GM21528 (cell line): ENCODE measurements around the gene AGBL3.

Experiments used
- ATAC-seq: cut with Tn5 transposase; IDR thresholded peaks from one replicate; pipeline ENCODE4 v1.9.1; 2021; ENCODE audit warnings: mild to moderate bottlenecking, moderate library complexity; ENCODE audit not compliant: unreplicated experiment, low FRiP score

Gene AGBL3

GRCh38 chr7:134986363-134987251 lies at the start of gene AGBL3:
Gene AGBL3 (plus strand): TSS chr7:134986508. CDS start chr7:134987934, 1,426 bp downstream.
- ATAC-seq: peak; percentile 94

- ATAC-seq: no peak
Observed at GRCh38 chr7:134936893-134937510, 49.3 kb upstream of the AGBL3 start.

- ATAC-seq: no peak
Observed at GRCh38 chr7:134938141-134938540, 48.2 kb upstream of the AGBL3 start.

- no peak for ATAC-seq
Observed at GRCh38 chr7:134939136-134939535, 47.2 kb upstream of the AGBL3 start.

- no peak for ATAC-seq
Observed at GRCh38 chr7:134940729-134941128, 45.6 kb upstream of the AGBL3 start.

GRCh38 chr7:134941185-134941900 lies 45.0 kb upstream of the AGBL3 start:
- no peak for ATAC-seq

GRCh38 chr7:134941952-134942351 lies 44.4 kb upstream of the AGBL3 start:
- no peak for ATAC-seq

GRCh38 chr7:134942690-134943466 lies 43.4 kb upstream of the AGBL3 start:
- no peak for ATAC-seq

GRCh38 chr7:134943785-134944400 lies 42.4 kb upstream of the AGBL3 start:
- peak; percentile 78 for ATAC-seq

- ATAC-seq: no peak
Observed at GRCh38 chr7:134945691-134946090, 40.6 kb upstream of the AGBL3 start.

GRCh38 chr7:134946260-134946659 lies 40.0 kb upstream of the AGBL3 start:
- ATAC-seq: no peak

GRCh38 chr7:134947329-134947728 lies 39.0 kb upstream of the AGBL3 start:
- no peak for ATAC-seq

GRCh38 chr7:134947831-134948230 lies 38.5 kb upstream of the AGBL3 start:
- ATAC-seq: no peak

- ATAC-seq: no peak
Observed at GRCh38 chr7:134948246-134948645, 38.1 kb upstream of the AGBL3 start.

GRCh38 chr7:134948736-134949135 lies 37.6 kb upstream of the AGBL3 start:
- no peak for ATAC-seq

GRCh38 chr7:134949171-134949570 lies 37.1 kb upstream of the AGBL3 start:
- ATAC-seq: no peak

- ATAC-seq: no peak
Observed at GRCh38 chr7:134954197-134955082, 31.9 kb upstream of the AGBL3 start.

- ATAC-seq: no peak
Observed at GRCh38 chr7:134957005-134957404, 29.3 kb upstream of the AGBL3 start.

- no peak for ATAC-seq
Observed at GRCh38 chr7:134959810-134960209, 26.5 kb upstream of the AGBL3 start.
